HEK293 (cell line): ENCODE results near the gene FSTL5.

Experiments
- CTCF ChIA-PET: fragments of 350-600 bp; formaldehyde crosslinking; extraction: SDS; loops from one replicate; lab custom pipeline; 2021; ENCODE audit warnings: antibody characterized with exemption; lab: Yijun Ruan, JAX
- POLR2A ChIA-PET: fragments of 300-600 bp; formaldehyde crosslinking; extraction: SDS; loops from one replicate; lab custom pipeline; 2020; ENCODE audit warnings: antibody characterized with exemption, inconsistent platforms; lab: Yijun Ruan, JAX
- H3K27ac ChIP-seq: fragments of 200-500 bp; sonication (Bioruptor generic); 2 replicates; pipeline ENCODE4 v1.5.1; 2014; ENCODE audit warnings: low read depth, low read length, control low read depth, inconsistent platforms; ENCODE audit errors: extremely low read depth
- H3K36me3 ChIP-seq, 2 experiments: fragments of 200-500 bp in 1 of 2; sonication (Bioruptor generic) in 1 of 2; 1 replicate in 1 of 2; 2 replicates in 1 of 2; pipeline ENCODE4 v1.5.1; 2014 to 2017; ENCODE audit warnings: inconsistent platforms in 2 of 2, low read length in 2 of 2; ENCODE audit not compliant: control insufficient read depth in 2 of 2, insufficient read depth in 1 of 2
- H3K4me1 ChIP-seq: fragments of 200-500 bp; sonication (Bioruptor generic); 2 replicates; pipeline ENCODE4 v1.5.1; 2014; ENCODE audit warnings: mild to moderate bottlenecking, low read length, inconsistent platforms; ENCODE audit not compliant: control insufficient read depth, insufficient read depth
- H3K4me3 ChIP-seq: 2 replicates; pipeline ENCODE4 v1.5.1; 2011; ENCODE audit warnings: low read depth, mild to moderate bottlenecking, control low read depth, low read length, moderate library complexity
- H3K9me3 ChIP-seq: fragments of 200-500 bp; sonication (Bioruptor generic); 2 replicates; pipeline ENCODE4 v1.5.1; 2014; ENCODE audit warnings: low read depth, low read length, inconsistent platforms; ENCODE audit not compliant: control insufficient read depth, insufficient read depth
- KLF10 ChIP-seq: fragments of 450-650 bp; IDR thresholded peaks from 2 replicates; pipeline ENCODE4 v1.5.1; 2018; ENCODE audit warnings: missing biosample characterization, mild to moderate bottlenecking, missing genetic modification characterization
- KLF16 ChIP-seq: fragments of 450-650 bp; formaldehyde crosslinking; IDR thresholded peaks from 2 replicates; pipeline ENCODE4 v1.5.1; 2017; ENCODE audit warnings: missing biosample characterization, missing genetic modification characterization
- KLF7 ChIP-seq: fragments of 450-650 bp; formaldehyde crosslinking; IDR thresholded peaks from 2 replicates; pipeline ENCODE4 v1.5.1; 2016; ENCODE audit warnings: missing biosample characterization, missing genetic modification characterization, borderline replicate concordance
- SCRT2 ChIP-seq: fragments of 450-650 bp; formaldehyde crosslinking; IDR thresholded peaks from 2 replicates; pipeline ENCODE4 v1.5.1; 2016; ENCODE audit warnings: missing biosample characterization, missing genetic modification characterization
- SP7 ChIP-seq: fragments of 450-650 bp; formaldehyde crosslinking; IDR thresholded peaks from 2 replicates; pipeline ENCODE4 v1.5.1; 2016; ENCODE audit warnings: missing biosample characterization, missing genetic modification characterization
- ZNF23 ChIP-seq: fragments of 450-650 bp; formaldehyde crosslinking; IDR thresholded peaks from 2 replicates; pipeline ENCODE4 v1.5.1; 2016; ENCODE audit warnings: missing biosample characterization, missing genetic modification characterization, borderline replicate concordance
- ZNF292 ChIP-seq: fragments of 450-650 bp; formaldehyde crosslinking; IDR thresholded peaks from 2 replicates; pipeline ENCODE4 v1.5.1; 2016; ENCODE audit warnings: low read depth, missing biosample characterization, missing genetic modification characterization, borderline replicate concordance
- ZNF394 ChIP-seq: fragments of 450-650 bp; formaldehyde crosslinking; IDR thresholded peaks from 2 replicates; pipeline ENCODE4 v1.5.1; 2016; ENCODE audit warnings: missing biosample characterization, missing genetic modification characterization, mild to moderate bottlenecking, moderate library complexity, borderline replicate concordance
- ZNF433 ChIP-seq: fragments of 450-650 bp; formaldehyde crosslinking; IDR thresholded peaks from 2 replicates; pipeline ENCODE4 v1.5.1; 2016; ENCODE audit warnings: missing biosample characterization, missing genetic modification characterization, low read depth
- ZNF660 ChIP-seq: fragments of 450-650 bp; IDR thresholded peaks from 2 replicates; pipeline ENCODE4 v1.5.1; 2018; ENCODE audit warnings: missing biosample characterization, mild to moderate bottlenecking, missing genetic modification characterization
- ZNF707 ChIP-seq: fragments of 450-650 bp; formaldehyde crosslinking; IDR thresholded peaks from 2 replicates; pipeline ENCODE4 v1.5.1; 2016; ENCODE audit warnings: missing biosample characterization, missing genetic modification characterization
- ZNF776 ChIP-seq: fragments of 450-650 bp; formaldehyde crosslinking; IDR thresholded peaks from 2 replicates; pipeline ENCODE4 v1.5.0; 2017; ENCODE audit warnings: missing biosample characterization, missing genetic modification characterization, borderline replicate concordance
- ZNF785 ChIP-seq: fragments of 450-650 bp; formaldehyde crosslinking; IDR thresholded peaks from 2 replicates; pipeline ENCODE4 v1.5.1; 2016; ENCODE audit warnings: missing biosample characterization, missing genetic modification characterization
- ZNF792 ChIP-seq: fragments of 450-650 bp; formaldehyde crosslinking; IDR thresholded peaks from 2 replicates; pipeline ENCODE4 v1.5.1; 2016; ENCODE audit warnings: missing biosample characterization, missing genetic modification characterization
- ZSCAN16 ChIP-seq: fragments of 450-650 bp; formaldehyde crosslinking; IDR thresholded peaks from 2 replicates; pipeline ENCODE4 v1.5.1; 2016; ENCODE audit warnings: missing biosample characterization, missing genetic modification characterization
- ZXDB ChIP-seq: fragments of 450-650 bp; formaldehyde crosslinking; IDR thresholded peaks from 2 replicates; pipeline ENCODE4 v1.5.1; 2016; ENCODE audit warnings: missing biosample characterization, missing genetic modification characterization
- TF ChIP-seq, protein P1 (sequence below): fragments of 450-650 bp; formaldehyde crosslinking; IDR thresholded peaks from 2 replicates; pipeline ENCODE4 v1.5.1; 2016; ENCODE audit warnings: missing biosample characterization, missing genetic modification characterization, low read depth
- TF ChIP-seq, protein P2 (sequence below): fragments of 450-650 bp; IDR thresholded peaks from 2 replicates; pipeline ENCODE4 v1.5.1; 2018; ENCODE audit warnings: missing biosample characterization, mild to moderate bottlenecking, missing genetic modification characterization
- TF ChIP-seq, protein P3 (sequence below): fragments of 450-650 bp; formaldehyde crosslinking; IDR thresholded peaks from 2 replicates; pipeline ENCODE4 v1.5.1; 2016; ENCODE audit warnings: missing biosample characterization, missing genetic modification characterization
- TF ChIP-seq, protein P4 (sequence below): fragments of 450-650 bp; formaldehyde crosslinking; conservative IDR thresholded peaks from 2 replicates; pipeline ENCODE4 v1.5.1; 2016; ENCODE audit warnings: low read depth, missing biosample characterization, missing genetic modification characterization
- TF ChIP-seq, protein P5 (sequence below): fragments of 450-650 bp; formaldehyde crosslinking; IDR thresholded peaks from 2 replicates; pipeline ENCODE4; 2016; ENCODE audit warnings: missing biosample characterization, missing genetic modification characterization
- TF ChIP-seq, protein P6 (sequence below): fragments of 450-650 bp; formaldehyde crosslinking; IDR thresholded peaks from 2 replicates; pipeline ENCODE4 v1.5.1; 2016; ENCODE audit warnings: missing biosample characterization, missing genetic modification characterization

FSTL5 gene

DNA sequence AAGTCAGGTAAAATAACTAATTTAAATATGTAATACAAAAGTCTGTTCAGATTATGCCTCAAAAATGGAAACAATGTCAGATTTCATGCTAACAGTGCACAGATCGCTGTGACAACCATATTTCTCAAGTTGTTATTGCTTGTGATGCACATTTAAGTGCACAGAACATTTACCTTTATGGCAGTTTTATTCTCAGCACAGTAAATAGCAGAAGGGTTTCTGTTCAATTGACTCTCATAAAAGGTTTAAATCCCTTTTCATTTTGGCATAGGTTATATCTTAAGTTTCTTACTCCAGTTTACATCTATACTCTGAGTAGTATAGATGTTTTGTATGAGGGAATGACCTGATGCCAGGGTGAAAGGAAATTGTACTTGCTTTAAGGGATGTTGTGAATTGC lies 247.8 kb downstream of the FSTL5 start:
- TF ChIP-seq, protein P1, sequence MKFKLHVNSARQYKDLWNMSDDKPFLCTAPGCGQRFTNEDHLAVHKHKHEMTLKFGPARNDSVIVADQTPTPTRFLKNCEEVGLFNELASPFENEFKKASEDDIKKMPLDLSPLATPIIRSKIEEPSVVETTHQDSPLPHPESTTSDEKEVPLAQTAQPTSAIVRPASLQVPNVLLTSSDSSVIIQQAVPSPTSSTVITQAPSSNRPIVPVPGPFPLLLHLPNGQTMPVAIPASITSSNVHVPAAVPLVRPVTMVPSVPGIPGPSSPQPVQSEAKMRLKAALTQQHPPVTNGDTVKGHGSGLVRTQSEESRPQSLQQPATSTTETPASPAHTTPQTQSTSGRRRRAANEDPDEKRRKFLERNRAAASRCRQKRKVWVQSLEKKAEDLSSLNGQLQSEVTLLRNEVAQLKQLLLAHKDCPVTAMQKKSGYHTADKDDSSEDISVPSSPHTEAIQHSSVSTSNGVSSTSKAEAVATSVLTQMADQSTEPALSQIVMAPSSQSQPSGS (tag by site-specific recombination), result no peak
- TF ChIP-seq, protein P2, sequence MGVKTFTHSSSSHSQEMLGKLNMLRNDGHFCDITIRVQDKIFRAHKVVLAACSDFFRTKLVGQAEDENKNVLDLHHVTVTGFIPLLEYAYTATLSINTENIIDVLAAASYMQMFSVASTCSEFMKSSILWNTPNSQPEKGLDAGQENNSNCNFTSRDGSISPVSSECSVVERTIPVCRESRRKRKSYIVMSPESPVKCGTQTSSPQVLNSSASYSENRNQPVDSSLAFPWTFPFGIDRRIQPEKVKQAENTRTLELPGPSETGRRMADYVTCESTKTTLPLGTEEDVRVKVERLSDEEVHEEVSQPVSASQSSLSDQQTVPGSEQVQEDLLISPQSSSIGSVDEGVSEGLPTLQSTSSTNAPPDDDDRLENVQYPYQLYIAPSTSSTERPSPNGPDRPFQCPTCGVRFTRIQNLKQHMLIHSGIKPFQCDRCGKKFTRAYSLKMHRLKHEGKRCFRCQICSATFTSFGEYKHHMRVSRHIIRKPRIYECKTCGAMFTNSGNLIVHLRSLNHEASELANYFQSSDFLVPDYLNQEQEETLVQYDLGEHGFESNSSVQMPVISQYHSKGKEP (tag by site-specific recombination), result no peak
- TF ChIP-seq KLF16 (tag by site-specific recombination) (no peak), ZNF23 (no peak), SP7 (tag by site-specific recombination) (no peak), ZNF660 (no peak), KLF10 (tag by site-specific recombination) (no peak), ZNF707 (no peak), ZNF394 (tag by site-specific recombination) (no peak), ZNF785 (no peak)
- TF ChIP-seq, protein P3, sequence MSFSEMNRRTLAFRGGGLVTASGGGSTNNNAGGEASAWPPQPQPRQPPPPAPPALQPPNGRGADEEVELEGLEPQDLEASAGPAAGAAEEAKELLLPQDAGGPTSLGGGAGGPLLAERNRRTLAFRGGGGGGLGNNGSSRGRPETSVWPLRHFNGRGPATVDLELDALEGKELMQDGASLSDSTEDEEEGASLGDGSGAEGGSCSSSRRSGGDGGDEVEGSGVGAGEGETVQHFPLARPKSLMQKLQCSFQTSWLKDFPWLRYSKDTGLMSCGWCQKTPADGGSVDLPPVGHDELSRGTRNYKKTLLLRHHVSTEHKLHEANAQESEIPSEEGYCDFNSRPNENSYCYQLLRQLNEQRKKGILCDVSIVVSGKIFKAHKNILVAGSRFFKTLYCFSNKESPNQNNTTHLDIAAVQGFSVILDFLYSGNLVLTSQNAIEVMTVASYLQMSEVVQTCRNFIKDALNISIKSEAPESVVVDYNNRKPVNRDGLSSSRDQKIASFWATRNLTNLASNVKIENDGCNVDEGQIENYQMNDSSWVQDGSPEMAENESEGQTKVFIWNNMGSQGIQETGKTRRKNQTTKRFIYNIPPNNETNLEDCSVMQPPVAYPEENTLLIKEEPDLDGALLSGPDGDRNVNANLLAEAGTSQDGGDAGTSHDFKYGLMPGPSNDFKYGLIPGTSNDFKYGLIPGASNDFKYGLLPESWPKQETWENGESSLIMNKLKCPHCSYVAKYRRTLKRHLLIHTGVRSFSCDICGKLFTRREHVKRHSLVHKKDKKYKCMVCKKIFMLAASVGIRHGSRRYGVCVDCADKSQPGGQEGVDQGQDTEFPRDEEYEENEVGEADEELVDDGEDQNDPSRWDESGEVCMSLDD (tag by site-specific recombination), result no peak
- TF ChIP-seq, protein P4, sequence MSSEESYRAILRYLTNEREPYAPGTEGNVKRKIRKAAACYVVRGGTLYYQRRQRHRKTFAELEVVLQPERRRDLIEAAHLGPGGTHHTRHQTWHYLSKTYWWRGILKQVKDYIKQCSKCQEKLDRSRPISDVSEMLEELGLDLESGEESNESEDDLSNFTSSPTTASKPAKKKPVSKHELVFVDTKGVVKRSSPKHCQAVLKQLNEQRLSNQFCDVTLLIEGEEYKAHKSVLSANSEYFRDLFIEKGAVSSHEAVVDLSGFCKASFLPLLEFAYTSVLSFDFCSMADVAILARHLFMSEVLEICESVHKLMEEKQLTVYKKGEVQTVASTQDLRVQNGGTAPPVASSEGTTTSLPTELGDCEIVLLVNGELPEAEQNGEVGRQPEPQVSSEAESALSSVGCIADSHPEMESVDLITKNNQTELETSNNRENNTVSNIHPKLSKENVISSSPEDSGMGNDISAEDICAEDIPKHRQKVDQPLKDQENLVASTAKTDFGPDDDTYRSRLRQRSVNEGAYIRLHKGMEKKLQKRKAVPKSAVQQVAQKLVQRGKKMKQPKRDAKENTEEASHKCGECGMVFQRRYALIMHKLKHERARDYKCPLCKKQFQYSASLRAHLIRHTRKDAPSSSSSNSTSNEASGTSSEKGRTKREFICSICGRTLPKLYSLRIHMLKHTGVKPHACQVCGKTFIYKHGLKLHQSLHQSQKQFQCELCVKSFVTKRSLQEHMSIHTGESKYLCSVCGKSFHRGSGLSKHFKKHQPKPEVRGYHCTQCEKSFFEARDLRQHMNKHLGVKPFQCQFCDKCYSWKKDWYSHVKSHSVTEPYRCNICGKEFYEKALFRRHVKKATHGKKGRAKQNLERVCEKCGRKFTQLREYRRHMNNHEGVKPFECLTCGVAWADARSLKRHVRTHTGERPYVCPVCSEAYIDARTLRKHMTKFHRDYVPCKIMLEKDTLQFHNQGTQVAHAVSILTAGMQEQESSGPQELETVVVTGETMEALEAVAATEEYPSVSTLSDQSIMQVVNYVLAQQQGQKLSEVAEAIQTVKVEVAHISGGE (tag by site-specific recombination), result no peak
- TF ChIP-seq, protein P5, sequence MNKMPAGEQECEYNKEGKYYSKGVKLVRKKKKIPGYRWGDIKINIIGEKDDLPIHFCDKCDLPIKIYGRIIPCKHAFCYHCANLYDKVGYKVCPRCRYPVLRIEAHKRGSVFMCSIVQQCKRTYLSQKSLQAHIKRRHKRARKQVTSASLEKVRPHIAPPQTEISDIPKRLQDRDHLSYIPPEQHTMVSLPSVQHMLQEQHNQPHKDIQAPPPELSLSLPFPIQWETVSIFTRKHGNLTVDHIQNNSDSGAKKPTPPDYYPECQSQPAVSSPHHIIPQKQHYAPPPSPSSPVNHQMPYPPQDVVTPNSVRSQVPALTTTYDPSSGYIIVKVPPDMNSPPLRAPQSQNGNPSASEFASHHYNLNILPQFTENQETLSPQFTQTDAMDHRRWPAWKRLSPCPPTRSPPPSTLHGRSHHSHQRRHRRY (tag by site-specific recombination), result no peak
- no peak overlapping the region for H3K4me3 ChIP-seq
- POLR2A ChIA-PET, result no interaction called here
- no peaks in the 10 kb centered on the region for H3K4me1 ChIP-seq
- H3K27ac ChIP-seq, result no peak overlapping the region
- H3K36me3 ChIP-seq, result no peaks in the 10 kb centered on the region
- no peaks in the 10 kb centered on the region for H3K9me3 ChIP-seq
- CTCF ChIA-PET, result no interaction called here

DNA sequence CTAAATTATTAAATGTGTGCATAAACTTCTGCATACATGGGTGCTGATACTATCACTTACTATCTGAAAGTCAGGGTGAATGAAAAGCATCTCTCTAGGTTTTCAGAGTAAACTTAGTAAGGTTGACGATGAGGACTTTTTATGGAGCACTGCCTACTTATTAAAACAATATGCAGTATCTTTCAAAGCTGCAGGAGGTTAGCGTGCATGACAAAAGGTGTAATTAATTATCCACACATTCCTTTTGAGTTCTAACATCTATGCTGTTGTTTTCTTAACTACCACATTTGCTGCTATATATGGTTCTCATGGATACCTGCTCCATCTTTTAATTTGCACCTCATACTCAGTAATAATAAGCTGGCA lies 256.2 kb downstream of the FSTL5 start:
- ChIA-PET POLR2A (no interaction called here), CTCF (no interaction called here)
- Histone ChIP-seq H3K9me3 (no peaks in the 10 kb centered on the region), H3K27ac (no peak overlapping the region), H3K4me1 (no peaks in the 10 kb centered on the region), H3K36me3 (no peaks in the 10 kb centered on the region), H3K4me3 (no peak overlapping the region)
- TF ChIP-seq SCRT2 (tag by site-specific recombination) (no peak), ZNF792 (tag by site-specific recombination) (no peak), ZNF433 (no peak), ZNF776 (tag by site-specific recombination) (no peak), KLF7 (tag by site-specific recombination) (no peak), ZSCAN16 (tag by site-specific recombination) (no peak), ZNF292 (tag by site-specific recombination) (no peak), ZXDB (tag by site-specific recombination) (no peak)
- TF ChIP-seq, protein P6, sequence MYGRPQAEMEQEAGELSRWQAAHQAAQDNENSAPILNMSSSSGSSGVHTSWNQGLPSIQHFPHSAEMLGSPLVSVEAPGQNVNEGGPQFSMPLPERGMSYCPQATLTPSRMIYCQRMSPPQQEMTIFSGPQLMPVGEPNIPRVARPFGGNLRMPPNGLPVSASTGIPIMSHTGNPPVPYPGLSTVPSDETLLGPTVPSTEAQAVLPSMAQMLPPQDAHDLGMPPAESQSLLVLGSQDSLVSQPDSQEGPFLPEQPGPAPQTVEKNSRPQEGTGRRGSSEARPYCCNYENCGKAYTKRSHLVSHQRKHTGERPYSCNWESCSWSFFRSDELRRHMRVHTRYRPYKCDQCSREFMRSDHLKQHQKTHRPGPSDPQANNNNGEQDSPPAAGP, result no peak
